Posterior cingulate gyrus (tissue), 11 donors: ENCODE data around the gene AIF1.

Experiments
- DNase-seq, 10 donors: peaks; one replicate each; pipeline versions ENCODE4 v3.0.0 to v3.0.0-alpha.2; 2020 to 2021; ENCODE audit warnings: mixed read lengths in 3 of 10
- intact Hi-C: fragments of 100-400 bp; cut with DNase I; formaldehyde crosslinking; loops from one replicate; pipeline ENCODE4 v1.15.1; 2023

The AIF1 gene

GRCh38 chr6:31639449-31639861 is 24.4 kb downstream of the AIF1 start:
- intact Hi-C loops = no loop called here

GRCh38 chr6:31640612-31641011 is 25.6 kb downstream of the AIF1 start:
- intact Hi-C loops = no loop called here
- DNase-seq = peak in 1 of 10 donors; percentile 28

More at GRCh38 chr6:31639449-31639861, 24.4 kb downstream of the AIF1 start:
- DNase-seq = no peak

- intact Hi-C loops = no loop called here
Observed at GRCh38 chr6:31641370-31641769, 26.3 kb downstream of the AIF1 start.

GRCh38 chr6:31642798-31643570 is 27.9 kb downstream of the AIF1 start:
- no peak for DNase-seq
- intact Hi-C loops = no loop called here

More at GRCh38 chr6:31641370-31641769, 26.3 kb downstream of the AIF1 start:
- no peak for DNase-seq

- intact Hi-C loops = no loop called here
- peak in 1 of 10 donors; percentile 54 for DNase-seq
Observed at GRCh38 chr6:31643818-31644454, 28.9 kb downstream of the AIF1 start.

- intact Hi-C loops = no loop called here
- peak in 1 of 10 donors; percentile 55 for DNase-seq
Observed at GRCh38 chr6:31645325-31645724, 30.3 kb downstream of the AIF1 start.

- intact Hi-C loops = loop anchor here (1.0 kb wide), 1 partner anchor 31 kb away; the partner anchor contains the start of gene PRRC2A
- no peak for DNase-seq
Observed at GRCh38 chr6:31651602-31652191, 36.7 kb downstream of the AIF1 start.

- intact Hi-C loops = loop anchor here (1.0 kb wide), 1 partner anchor 33 kb away; the partner anchor contains the start of gene PRRC2A
- peak; percentile 74 to 96 (median 82) for DNase-seq
Observed at GRCh38 chr6:31652925-31653724, 38.1 kb downstream of the AIF1 start.

GRCh38 chr6:31654574-31655348 is 39.7 kb downstream of the AIF1 start:
- intact Hi-C loops = no loop called here
- no peak for DNase-seq

GRCh38 chr6:31655349-31656237 is 40.6 kb downstream of the AIF1 start, which contains the start of gene APOM:
Gene APOM, plus strand, starts transcription at chr6:31655894. Its CDS starts 73 bp downstream, at chr6:31655967.
- DNase-seq = no peak
- intact Hi-C loops = no loop called here

GRCh38 chr6:31657406-31658157 is 42.5 kb downstream of the AIF1 start:
- intact Hi-C loops = no loop called here
- no peak for DNase-seq

GRCh38 chr6:31658158-31658688 is 43.2 kb downstream of the AIF1 start:
- peak in 2 of 10 donors; percentile 24 to 42 for DNase-seq

GRCh38 chr6:31658983-31659648 is 44.1 kb downstream of the AIF1 start:
- intact Hi-C loops = no loop called here
- peak in 2 of 10 donors; percentile 8 to 67 for DNase-seq

More at GRCh38 chr6:31658158-31658688, 43.2 kb downstream of the AIF1 start:
- intact Hi-C loops = no loop called here

GRCh38 chr6:31659649-31660380 is 44.8 kb downstream of the AIF1 start:
- peak in 1 of 10 donors; percentile 70 for DNase-seq
- intact Hi-C loops = loop anchor here (5.0 kb wide), 1 partner anchor 118 kb away; the partner anchor contains the start of gene DDX39B

GRCh38 chr6:31660381-31661261 is 45.6 kb downstream of the AIF1 start, which contains the start of gene C6orf47:
Gene C6orf47, minus strand, starts transcription at chr6:31660778. Its CDS starts 831 bp downstream, at chr6:31659947.
- intact Hi-C loops = loop anchor here (5.0 kb wide), 1 partner anchor 118 kb away; the partner anchor contains the start of gene DDX39B
- DNase-seq = peak; percentile 66 to 98 (median 84)
